Stimulated activated CD8-positive, alpha-beta memory T cell treated with anti-CD3 and anti-CD28 coated beads, Interleukin-4, amount 100 ng/mL, for 1 hour (primary cell): ENCODE results near the gene ATP5MC3.
"Not testable (repeated sequence)": the region's sequence is repeated elsewhere in the genome, so short reads cannot be mapped to it uniquely, and the experiment has no call there.

Experiments
- DNase-seq, 2 donors: peaks; one replicate each; pipeline ENCODE4 v3.0.0-alpha.2; 2020; ENCODE audit warnings: low read depth in 2 of 2, low spot score in 1 of 2

Gene ATP5MC3

GRCh38 chr2:175181104-175181876 is at the start of gene ATP5MC3:
Gene ATP5MC3, minus strand, starts transcription at chr2:175181710. Its CDS starts 317 bp downstream, at chr2:175181393.
- DNase-seq, result peak; percentile 81 to 88

GRCh38 chr2:175228601-175229000 is 47.1 kb upstream of the ATP5MC3 start:
- not testable (repeated sequence) for DNase-seq

- DNase-seq, result no peak
Measured at GRCh38 chr2:175228179-175228578, 46.7 kb upstream of the ATP5MC3 start.

- no peak for DNase-seq
Measured at GRCh38 chr2:175227393-175227792, 45.9 kb upstream of the ATP5MC3 start.

GRCh38 chr2:175220075-175220474 is 38.6 kb upstream of the ATP5MC3 start:
- DNase-seq, result no peak

GRCh38 chr2:175218551-175218950 is 37.0 kb upstream of the ATP5MC3 start:
- no peak for DNase-seq

- DNase-seq, result no peak
Measured at GRCh38 chr2:175207741-175208438, 26.4 kb upstream of the ATP5MC3 start.

- DNase-seq, result no peak
Measured at GRCh38 chr2:175206866-175207265, 25.4 kb upstream of the ATP5MC3 start.

- no peak for DNase-seq
Measured at GRCh38 chr2:175205523-175205922, 24.0 kb upstream of the ATP5MC3 start.

GRCh38 chr2:175203621-175204496 is 22.3 kb upstream of the ATP5MC3 start:
- DNase-seq, result peak in 1 of 2 donors; percentile 16

GRCh38 chr2:175195012-175195411 is 13.5 kb upstream of the ATP5MC3 start:
- DNase-seq, result no peak

- no peak for DNase-seq
Measured at GRCh38 chr2:175188761-175189160, 7.3 kb upstream of the ATP5MC3 start.

GRCh38 chr2:175187378-175187777 is 5.9 kb upstream of the ATP5MC3 start:
- DNase-seq, result no peak

GRCh38 chr2:175183674-175184073 is 2.2 kb upstream of the ATP5MC3 start:
- DNase-seq, result no peak

- DNase-seq, result no peak
Measured at GRCh38 chr2:175181877-175182308, 383 bp upstream of the ATP5MC3 start.

- peak in 1 of 2 donors; percentile 19 for DNase-seq
Measured at GRCh38 chr2:175180701-175181103, 808 bp downstream of the ATP5MC3 start.

- no peak for DNase-seq
Measured at GRCh38 chr2:175176624-175177023, 4.9 kb downstream of the ATP5MC3 start.

- DNase-seq, result no peak
Measured at GRCh38 chr2:175175896-175176295, 5.6 kb downstream of the ATP5MC3 start.

GRCh38 chr2:175175320-175175719 is 6.2 kb downstream of the ATP5MC3 start:
- no peak for DNase-seq

GRCh38 chr2:175170659-175171304 is 10.7 kb downstream of the ATP5MC3 start:
- no peak for DNase-seq

GRCh38 chr2:175169191-175169590 is 12.3 kb downstream of the ATP5MC3 start:
- DNase-seq, result no peak
